HG03460 (cell line): Measurements from ENCODE around the gene GHDC.

Experiments used
- ATAC-seq: cut with Tn5 transposase; IDR thresholded peaks from one replicate; pipeline ENCODE4 v1.9.1; 2021; ENCODE audit not compliant: unreplicated experiment

GHDC gene

GRCh38 chr17:42183741-42184711, 10.3 kb downstream of the GHDC start:
- ATAC-seq, result peak; percentile 49

GRCh38 chr17:42182927-42183734, 11.2 kb downstream of the GHDC start:
- ATAC-seq, result no peak

GRCh38 chr17:42181851-42182207, 12.5 kb downstream of the GHDC start:
- no peak for ATAC-seq

GRCh38 chr17:42180922-42181850, 13.1 kb downstream of the GHDC start, which contains the start of gene KCNH4:
Gene KCNH4 (minus strand): TSS chr17:42181142. CDS start chr17:42180945, 197 bp downstream.
- ATAC-seq, result peak; percentile 40

GRCh38 chr17:42180411-42180921, 13.8 kb downstream of the GHDC start:
- no peak for ATAC-seq

GRCh38 chr17:42179911-42180410, 14.3 kb downstream of the GHDC start:
- ATAC-seq, result no peak

- no peak for ATAC-seq
Observed at GRCh38 chr17:42179335-42179734, 15.0 kb downstream of the GHDC start.

GRCh38 chr17:42178817-42179216, 15.5 kb downstream of the GHDC start:
- ATAC-seq, result no peak

- ATAC-seq, result no peak
Observed at GRCh38 chr17:42177684-42178083, 16.6 kb downstream of the GHDC start.

- no peak for ATAC-seq
Observed at GRCh38 chr17:42174126-42174783, 20.0 kb downstream of the GHDC start.

- no peak for ATAC-seq
Observed at GRCh38 chr17:42171831-42172230, 22.5 kb downstream of the GHDC start.

GRCh38 chr17:42169351-42169750, 24.9 kb downstream of the GHDC start:
- ATAC-seq, result no peak

- no peak for ATAC-seq
Observed at GRCh38 chr17:42167807-42168206, 26.5 kb downstream of the GHDC start.

- ATAC-seq, result no peak
Observed at GRCh38 chr17:42166196-42166763, 28.0 kb downstream of the GHDC start.

- ATAC-seq, result no peak
Observed at GRCh38 chr17:42165751-42166150, 28.5 kb downstream of the GHDC start.

- no peak for ATAC-seq
Observed at GRCh38 chr17:42163696-42164407, 30.4 kb downstream of the GHDC start.

- ATAC-seq, result no peak
Observed at GRCh38 chr17:42163113-42163512, 31.2 kb downstream of the GHDC start.

GRCh38 chr17:42160531-42160910, 33.8 kb downstream of the GHDC start:
- no peak for ATAC-seq
